Amniotic stem cell (primary cell): ENCODE data around the gene GRAP2.
"Not testable (repeated sequence)": the region's sequence is repeated elsewhere in the genome, so short reads cannot be mapped to it uniquely, and the experiment has no call there.

Experiments
- DNase-seq: peaks from one replicate; lab custom pipeline; 2025; lab: John Stamatoyannopoulos, UW

Gene GRAP2

GRCh38 chr22:39900306-39901227 lies at the start of gene GRAP2:
GRAP2 (plus strand) TSS chr22:39901084; CDS start chr22:39947107, 46,023 bp downstream.
- DNase-seq, result no peak

GRCh38 chr22:39851606-39852315 lies 49.1 kb upstream of the GRAP2 start:
- no peak for DNase-seq

- no peak for DNase-seq
Observed at GRCh38 chr22:39852799-39853198, 48.1 kb upstream of the GRAP2 start.

GRCh38 chr22:39856588-39856987 lies 44.3 kb upstream of the GRAP2 start:
- DNase-seq, result no peak

- DNase-seq, result no peak
Observed at GRCh38 chr22:39859903-39860588, 40.8 kb upstream of the GRAP2 start.

GRCh38 chr22:39868741-39869140 lies 32.1 kb upstream of the GRAP2 start:
- DNase-seq, result no peak

GRCh38 chr22:39869797-39870196 lies 31.1 kb upstream of the GRAP2 start:
- not testable (repeated sequence) for DNase-seq

GRCh38 chr22:39871008-39871798 lies 29.7 kb upstream of the GRAP2 start:
- DNase-seq, result no peak

- DNase-seq, result no peak
Observed at GRCh38 chr22:39872548-39872947, 28.3 kb upstream of the GRAP2 start.

- no peak for DNase-seq
Observed at GRCh38 chr22:39873965-39874364, 26.9 kb upstream of the GRAP2 start.

- not testable (repeated sequence) for DNase-seq
Observed at GRCh38 chr22:39875176-39875885, 25.6 kb upstream of the GRAP2 start.

- DNase-seq, result no peak
Observed at GRCh38 chr22:39877079-39877845, 23.6 kb upstream of the GRAP2 start.

- no peak for DNase-seq
Observed at GRCh38 chr22:39880722-39881121, 20.2 kb upstream of the GRAP2 start.

GRCh38 chr22:39883057-39883456 lies 17.8 kb upstream of the GRAP2 start:
- no peak for DNase-seq

GRCh38 chr22:39889924-39890323 lies 11.0 kb upstream of the GRAP2 start:
- DNase-seq, result not testable (repeated sequence)

- DNase-seq, result no peak
Observed at GRCh38 chr22:39893526-39893925, 7.4 kb upstream of the GRAP2 start, which contains the start of gene ENTHD1. ENTHD1 (minus strand) TSS chr22:39893760; CDS start chr22:39887748, 6,012 bp downstream.

- DNase-seq, result no peak
Observed at GRCh38 chr22:39894554-39895092, 6.3 kb upstream of the GRAP2 start.

- no peak for DNase-seq
Observed at GRCh38 chr22:39895682-39896081, 5.2 kb upstream of the GRAP2 start.

- no peak for DNase-seq
Observed at GRCh38 chr22:39896313-39896996, 4.4 kb upstream of the GRAP2 start.
